Fibroblast of lung (primary cell): ENCODE measurements around the gene CBR1. TPM values are rescaled to one million over a fixed set of nuclear protein-coding genes. Genes with fewer than 3 reads are reported as not detected.

Source experiments
- DNase-seq, 2 donors: peaks; one replicate each; pipeline versions ENCODE4 v3.0.0 to v3.0.0-alpha.2; 2010; ENCODE audit warnings: low read depth in 2 of 2
- H2AFZ ChIP-seq: 2 replicates; pipeline ENCODE4 v1.5.1; 2012; ENCODE audit warnings: low read length, control low read depth, inconsistent platforms
- H3K27ac ChIP-seq: 2 replicates; pipeline ENCODE4 v1.5.1; 2011; ENCODE audit warnings: low read length, control low read depth; ENCODE audit not compliant: insufficient read depth
- H3K27me3 ChIP-seq: 2 replicates; pipeline ENCODE4 v1.5.1; 2011; ENCODE audit warnings: mild to moderate bottlenecking, low read length; ENCODE audit not compliant: control insufficient read depth, insufficient read depth
- H3K36me3 ChIP-seq: 2 replicates; pipeline ENCODE4 v1.5.1; 2011; ENCODE audit warnings: low read length; ENCODE audit not compliant: control insufficient read depth, insufficient read depth
- H3K4me1 ChIP-seq: 2 replicates; pipeline ENCODE4 v1.5.1; 2011; ENCODE audit warnings: low read length; ENCODE audit not compliant: control insufficient read depth, insufficient read depth; ENCODE audit errors: extremely low read depth
- H3K4me2 ChIP-seq: 2 replicates; pipeline ENCODE4 v1.5.1; 2011; ENCODE audit warnings: low read length, control low read depth; ENCODE audit not compliant: insufficient read depth; ENCODE audit errors: extremely low read depth
- H3K4me3 ChIP-seq, 4 experiments: fragments of 200-600 bp in 1 of 4; sonication (generic) in 1 of 4; replicated peaks in 1 of 4; 2 replicates each; pipeline ENCODE4 v1.5.1; 2011 to 2016; ENCODE audit warnings: low read length in 4 of 4, low read depth in 3 of 4, mild to moderate bottlenecking in 3 of 4, control low read depth in 2 of 4, inconsistent platforms in 1 of 4, mixed read lengths in 1 of 4; ENCODE audit not compliant: insufficient read depth in 1 of 4; ENCODE audit errors: control extremely low read depth in 1 of 4
- H3K79me2 ChIP-seq: 2 replicates; pipeline ENCODE4 v1.5.1; 2012; ENCODE audit warnings: mild to moderate bottlenecking, low read length, inconsistent platforms; ENCODE audit not compliant: control insufficient read depth, insufficient read depth
- H3K9ac ChIP-seq: 2 replicates; pipeline ENCODE4 v1.5.1; 2011; ENCODE audit warnings: mild to moderate bottlenecking, low read length, control low read depth; ENCODE audit not compliant: insufficient read depth
- H3K9me3 ChIP-seq: 2 replicates; pipeline ENCODE4 v1.5.1; 2012; ENCODE audit warnings: low read depth, low read length; ENCODE audit not compliant: control insufficient read depth, insufficient read depth
- H4K20me1 ChIP-seq: 2 replicates; pipeline ENCODE4 v1.5.1; 2011; ENCODE audit warnings: low read length; ENCODE audit not compliant: control insufficient read depth, insufficient read depth; ENCODE audit errors: extremely low read depth
- EZH2 ChIP-seq: IDR thresholded peaks from 2 replicates; pipeline ENCODE4 v1.5.1; 2012; ENCODE audit warnings: low read length, control low read depth, mild to moderate bottlenecking; ENCODE audit errors: missing control alignments
- polyA plus RNA-seq, 2 donors: library from polyadenylated mRNA; depleted of rRNA in 1 of 2; stranded (reverse) in 1 of 2; unstranded in 1 of 2; fragments of >200 nt; gene quantifications; 2 replicates each; pipeline ENCODE4 v1.2.1, GENCODE V29; 2011 to 2012; ENCODE audit warnings: missing spikeins in 1 of 2
- total RNA-seq: library from RNA; depleted of rRNA; stranded (reverse); fragments of >200 nt; gene quantifications from 2 replicates; pipeline ENCODE4 v1.2.1, GENCODE V29; 2014
- TF ChIP-seq, protein P1 (sequence below), 2 donors: IDR thresholded peaks in 1 of 2; conservative IDR thresholded peaks in 1 of 2; 1 replicate in 1 of 2; 2 replicates in 1 of 2; pipeline ENCODE4 v1.5.1; 2011 to 2012; ENCODE audit warnings: low read length in 2 of 2, control low read depth in 1 of 2, inconsistent platforms in 1 of 2, low read depth in 1 of 2, mild to moderate bottlenecking in 1 of 2

CBR1 gene
- total and polyA plus RNA-seq, 2 donors (not counting 1 experiment from before 2014, with no cell fraction given): 131 to 152 TPM

DNA sequence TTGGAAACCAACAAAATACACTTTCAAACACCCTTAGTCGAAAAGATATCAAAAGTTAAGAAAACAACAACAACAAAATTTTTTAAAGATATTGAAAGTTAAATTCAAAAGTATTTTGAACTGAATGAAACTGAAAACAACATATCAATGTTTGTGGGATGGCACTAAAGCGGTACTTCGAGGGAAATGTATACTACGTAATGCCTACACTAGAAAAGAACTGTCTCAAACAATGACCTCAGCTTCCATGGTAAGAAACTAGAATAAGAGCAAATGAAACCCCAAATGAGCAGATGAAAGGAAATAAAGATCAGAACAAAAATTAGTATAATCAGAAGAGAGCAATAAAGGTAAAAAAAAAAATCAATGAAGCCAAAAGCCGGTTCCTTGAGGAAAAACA, 6.1 kb downstream of the CBR1 start:
- H3K9me3 ChIP-seq: no peaks in the 10 kb centered on the region
- H3K36me3 ChIP-seq: peaks cover 8% of the 10 kb centered on the region

DNA sequence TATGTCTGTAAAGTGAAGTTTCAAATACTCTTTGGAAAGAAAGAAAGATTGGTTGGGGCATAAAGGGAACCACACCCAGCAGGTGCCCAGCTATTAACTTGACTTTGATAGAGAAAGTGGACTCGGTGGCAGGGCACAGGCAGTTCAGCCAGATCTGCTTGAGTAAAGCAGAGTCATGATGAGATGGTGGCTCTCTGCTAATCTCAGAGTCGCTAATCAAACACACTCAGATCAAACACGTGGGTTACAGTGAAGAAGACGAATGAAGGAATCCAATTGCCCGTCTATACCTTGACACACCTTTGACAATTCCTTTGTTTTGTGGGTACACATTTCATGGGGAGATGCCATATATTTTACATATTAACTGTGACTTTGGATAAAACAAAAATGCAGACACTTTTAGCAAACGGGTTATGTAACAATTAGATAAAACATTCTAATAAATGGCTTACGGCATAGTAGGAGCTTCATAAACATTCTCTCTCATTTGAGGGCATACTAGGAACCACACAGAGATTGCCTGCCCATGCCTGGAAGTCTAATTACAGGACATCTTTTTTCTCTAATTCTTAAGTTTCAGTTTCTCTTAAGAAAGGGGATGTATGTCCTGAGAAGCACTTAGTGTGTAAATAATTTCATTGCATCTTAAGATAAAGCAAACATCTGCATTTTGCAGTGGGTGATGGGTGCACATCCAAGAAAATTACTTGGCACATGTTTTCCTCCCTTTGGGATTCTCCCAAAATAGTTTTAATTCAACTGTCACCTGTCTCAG, 7.2 kb downstream of the CBR1 start:
- Histone ChIP-seq H3K4me2 (no peak overlapping the region), H3K4me1 (peaks cover 3% of the 10 kb centered on the region), H2AFZ (no peak overlapping the region), H3K4me3 (no peak overlapping the region), H3K27ac (no peak overlapping the region), H3K27me3 (no peaks in the 10 kb centered on the region), H3K9me3 (no peaks in the 10 kb centered on the region), H3K79me2 (peaks cover 2% of the 10 kb centered on the region), H3K9ac (no peak overlapping the region), H4K20me1 (no peaks in the 10 kb centered on the region), H3K36me3 (peaks cover 7% of the 10 kb centered on the region)
- TF ChIP-seq EZH2: no peak
- TF ChIP-seq, protein P1, sequence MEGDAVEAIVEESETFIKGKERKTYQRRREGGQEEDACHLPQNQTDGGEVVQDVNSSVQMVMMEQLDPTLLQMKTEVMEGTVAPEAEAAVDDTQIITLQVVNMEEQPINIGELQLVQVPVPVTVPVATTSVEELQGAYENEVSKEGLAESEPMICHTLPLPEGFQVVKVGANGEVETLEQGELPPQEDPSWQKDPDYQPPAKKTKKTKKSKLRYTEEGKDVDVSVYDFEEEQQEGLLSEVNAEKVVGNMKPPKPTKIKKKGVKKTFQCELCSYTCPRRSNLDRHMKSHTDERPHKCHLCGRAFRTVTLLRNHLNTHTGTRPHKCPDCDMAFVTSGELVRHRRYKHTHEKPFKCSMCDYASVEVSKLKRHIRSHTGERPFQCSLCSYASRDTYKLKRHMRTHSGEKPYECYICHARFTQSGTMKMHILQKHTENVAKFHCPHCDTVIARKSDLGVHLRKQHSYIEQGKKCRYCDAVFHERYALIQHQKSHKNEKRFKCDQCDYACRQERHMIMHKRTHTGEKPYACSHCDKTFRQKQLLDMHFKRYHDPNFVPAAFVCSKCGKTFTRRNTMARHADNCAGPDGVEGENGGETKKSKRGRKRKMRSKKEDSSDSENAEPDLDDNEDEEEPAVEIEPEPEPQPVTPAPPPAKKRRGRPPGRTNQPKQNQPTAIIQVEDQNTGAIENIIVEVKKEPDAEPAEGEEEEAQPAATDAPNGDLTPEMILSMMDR (conservative IDR thresholded peaks at IDR 0.05 in 1 of 2, IDR thresholded peaks at IDR 0.05 in 1 of 2; ENCODE audit: low read depth in 1 of 2, low read length in 2 of 2): no peak
- no peak for DNase-seq

More for the DNA sequence above, 6.1 kb downstream of the CBR1 start:
- Histone ChIP-seq H3K4me2 (no peak overlapping the region), H2AFZ (no peak overlapping the region), H3K27ac (no peak overlapping the region), H3K4me3 (no peak overlapping the region), H3K4me1 (peaks cover 7% of the 10 kb centered on the region), H3K9ac (no peak overlapping the region), H3K27me3 (no peaks in the 10 kb centered on the region), H4K20me1 (no peaks in the 10 kb centered on the region), H3K79me2 (peaks cover 9% of the 10 kb centered on the region)
- DNase-seq: no peak
- TF ChIP-seq EZH2: no peak
- TF ChIP-seq, protein P1 (conservative IDR thresholded peaks at IDR 0.05 in 1 of 2, IDR thresholded peaks at IDR 0.05 in 1 of 2; ENCODE audit: low read depth in 1 of 2, low read length in 2 of 2): no peak

DNA sequence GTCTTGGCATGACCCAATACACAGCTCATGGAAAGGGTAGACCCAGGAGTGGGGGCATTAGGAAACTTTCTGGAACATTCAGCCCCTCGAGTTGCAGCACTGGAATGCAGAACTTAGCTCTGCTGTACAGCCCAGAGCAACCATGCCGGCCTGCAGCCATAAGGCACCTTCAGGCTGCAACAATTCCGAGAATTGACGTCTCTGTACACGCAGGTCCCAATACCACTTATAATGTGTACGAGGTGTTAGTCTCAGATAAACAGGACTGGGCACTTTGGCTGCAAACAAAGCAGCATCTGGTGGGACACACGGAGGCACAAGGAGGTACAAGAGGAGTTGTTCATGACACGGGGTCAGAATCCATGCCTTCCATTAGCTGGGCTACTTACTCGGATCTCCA, 7.9 kb downstream of the CBR1 start:
- Histone ChIP-seq H3K79me2 (no peaks in the 10 kb centered on the region), H3K4me2 (no peak overlapping the region), H3K27me3 (no peaks in the 10 kb centered on the region), H2AFZ (no peak overlapping the region), H3K9ac (no peak overlapping the region), H3K4me3 (no peak overlapping the region), H3K4me1 (no peaks in the 10 kb centered on the region), H3K9me3 (no peaks in the 10 kb centered on the region), H4K20me1 (no peaks in the 10 kb centered on the region), H3K27ac (no peak overlapping the region), H3K36me3 (peaks cover 3% of the 10 kb centered on the region)
- no peak for TF ChIP-seq EZH2
- TF ChIP-seq, protein P1 (conservative IDR thresholded peaks at IDR 0.05 in 1 of 2, IDR thresholded peaks at IDR 0.05 in 1 of 2; ENCODE audit: low read depth in 1 of 2, low read length in 2 of 2): no peak
- DNase-seq: no peak
